Endothelial cell of umbilical vein (primary cell): ENCODE data around the gene CPA4. TPM values are rescaled to one million over a fixed set of nuclear protein-coding genes. Genes with fewer than 3 reads are reported as not detected.
A peak's percentile ranks its signal among the peaks of the same experiment; 100 is the strongest.

ENCODE experiments used
- BruUV-seq: library from RNA; stranded (reverse); fragments of 400-500 nt; replicated peaks from 2 replicates; lab custom pipeline; 2021; lab: Mats Ljungman, UMichigan
- CTCF ChIA-PET: fragments of 300-600, 350-600 bp; sonication (Branson Sonifier 250); formaldehyde crosslinking; loops from one replicate; lab custom pipeline; 2021; ENCODE audit warnings: antibody characterized with exemption, inconsistent platforms; lab: Charles Lee
- POLR2A ChIA-PET: fragments of 300-600, 350-600 bp; sonication (Branson Sonifier 250); formaldehyde crosslinking; loops from one replicate; lab custom pipeline; 2021; ENCODE audit warnings: antibody characterized with exemption, inconsistent platforms; lab: Charles Lee
- DNase-seq: peaks from one replicate; pipeline ENCODE4 v3.0.0-alpha.2; 2011; ENCODE audit warnings: low read depth, low spot score
- FAIRE-seq: peaks from 2 replicates; lab custom pipeline; 2011; peaks lifted over from hg19 to GRCh38; lab: Jason Lieb, UNC
- H2AFZ ChIP-seq: 2 replicates; pipeline ENCODE4 v1.6.0; 2012; ENCODE audit warnings: low read depth, low read length, control low read depth, inconsistent platforms
- H3K27ac ChIP-seq: 2 replicates; pipeline ENCODE4 v1.5.1; 2011; ENCODE audit warnings: low read depth, mild to moderate bottlenecking, control low read depth, low read length, moderate library complexity; ENCODE audit not compliant: insufficient read depth
- H3K27me3 ChIP-seq, 2 experiments: 2 replicates each; pipeline versions ENCODE4 v1.6.0 to v1.6.1; 2011; ENCODE audit warnings: low read length in 2 of 2, mixed read lengths in 1 of 2; ENCODE audit not compliant: control insufficient read depth in 2 of 2, insufficient read depth in 2 of 2
- H3K36me3 ChIP-seq, 2 experiments: 2 replicates in 1 of 2; 3 replicates in 1 of 2; pipeline ENCODE4 v1.5.1; 2011; ENCODE audit warnings: low read length in 2 of 2, mild to moderate bottlenecking in 1 of 2, moderate library complexity in 1 of 2; ENCODE audit not compliant: control insufficient read depth in 2 of 2, insufficient read depth in 2 of 2; ENCODE audit errors: extremely low read depth in 1 of 2
- H3K4me1 ChIP-seq: 3 replicates; pipeline ENCODE4 v1.5.1; 2011; ENCODE audit warnings: mild to moderate bottlenecking, low read length; ENCODE audit not compliant: control insufficient read depth, insufficient read depth; ENCODE audit errors: extremely low read depth
- H3K4me2 ChIP-seq: 2 replicates; pipeline ENCODE4 v1.6.1; 2011; ENCODE audit warnings: low read length, control low read depth, mixed read lengths; ENCODE audit not compliant: insufficient read depth
- H3K4me3 ChIP-seq, 3 experiments: fragments of 200-600 bp in 1 of 3; sonication (generic), shearing (Covaris generic) in 1 of 3; replicated peaks in 1 of 3; 2 replicates each; pipeline ENCODE4 v1.5.1; 2011 to 2016; ENCODE audit warnings: control low read depth in 3 of 3, low read length in 3 of 3, mild to moderate bottlenecking in 2 of 3, inconsistent platforms in 1 of 3, low read depth in 1 of 3, moderate library complexity in 1 of 3; ENCODE audit not compliant: insufficient read depth in 1 of 3
- H3K79me2 ChIP-seq: 2 replicates; pipeline ENCODE4 v1.6.0; 2012; ENCODE audit warnings: low read length, inconsistent platforms; ENCODE audit not compliant: control insufficient read depth, insufficient read depth
- H3K9ac ChIP-seq: replicated peaks from 2 replicates; pipeline ENCODE3; 2011; ENCODE audit warnings: low read length, control low read depth; ENCODE audit not compliant: insufficient read depth; ENCODE audit errors: extremely low read depth
- H3K9me1 ChIP-seq: replicated peaks from 3 replicates; pipeline ENCODE4 v1.6.0; 2011; ENCODE audit warnings: mild to moderate bottlenecking, low read length; ENCODE audit not compliant: control insufficient read depth, insufficient read depth; ENCODE audit errors: extremely low read depth
- H3K9me3 ChIP-seq: replicated peaks from 2 replicates; pipeline ENCODE4 v1.5.1; 2012; ENCODE audit warnings: low read length, inconsistent platforms; ENCODE audit not compliant: control insufficient read depth, insufficient read depth
- H4K20me1 ChIP-seq: replicated peaks from 2 replicates; pipeline ENCODE3; 2011; ENCODE audit warnings: mild to moderate bottlenecking, low read length; ENCODE audit not compliant: control insufficient read depth, insufficient read depth; ENCODE audit errors: extremely low read depth
- CTCF ChIP-seq, 2 donors: IDR thresholded peaks; 1 replicate in 1 of 2; 2 replicates in 1 of 2; pipeline ENCODE4 v1.5.1; 2011; ENCODE audit warnings: low read length in 2 of 2, mild to moderate bottlenecking in 2 of 2, moderate library complexity in 2 of 2, control low read depth in 1 of 2, inconsistent platforms in 1 of 2, low read depth in 1 of 2; ENCODE audit not compliant: insufficient read depth in 1 of 2; ENCODE audit errors: extremely low read depth in 1 of 2
- EZH2 ChIP-seq: IDR thresholded peaks from 2 replicates; pipeline ENCODE4 v1.6.1; 2012; ENCODE audit warnings: borderline replicate concordance, low read depth, mild to moderate bottlenecking, moderate library complexity, low read length, inconsistent platforms; ENCODE audit not compliant: severe bottlenecking
- FOS ChIP-seq: IDR thresholded peaks from 2 replicates; pipeline ENCODE4 v1.6.1; 2011; ENCODE audit warnings: mild to moderate bottlenecking, low read length, moderate library complexity, borderline replicate concordance; ENCODE audit not compliant: insufficient read depth
- GATA2 ChIP-seq: IDR thresholded peaks from 2 replicates; pipeline ENCODE4 v1.7.0; 2011; ENCODE audit warnings: low read depth, mild to moderate bottlenecking, moderate library complexity, mixed read lengths, low read length; ENCODE audit not compliant: insufficient read length, insufficient read depth
- JUN ChIP-seq: IDR thresholded peaks from 2 replicates; pipeline ENCODE4 v1.6.1; 2011; ENCODE audit warnings: borderline replicate concordance, low read depth; ENCODE audit not compliant: insufficient read length, insufficient read depth
- MAX ChIP-seq: IDR thresholded peaks from 2 replicates; pipeline ENCODE4 v1.6.1; 2011; ENCODE audit not compliant: insufficient read depth, insufficient read length
- MYC ChIP-seq: IDR thresholded peaks from one replicate; pipeline ENCODE4 v1.6.1; 2011; ENCODE audit warnings: mild to moderate bottlenecking, low read depth, low read length
- POLR2A ChIP-seq: IDR thresholded peaks from 2 replicates; pipeline ENCODE4 v1.6.1; 2012; ENCODE audit warnings: low read depth, mild to moderate bottlenecking, control low read depth, low read length
- POLR2AphosphoS5 ChIP-seq: IDR thresholded peaks from 2 replicates; pipeline ENCODE4 v1.6.1; 2012; ENCODE audit warnings: low read depth, mild to moderate bottlenecking, control low read depth, low read length, moderate library complexity; ENCODE audit not compliant: insufficient read depth
- dilution Hi-C: fragments of 300-500 bp; cut with MboI; formaldehyde crosslinking; loops from one replicate; pipeline ENCODE4 v1.15.0; 2019; ENCODE audit warnings: low sequenced_read_pairs; ENCODE audit not compliant: extremely low pct_ligation_motif_present
- intact Hi-C: fragments of 100-400 bp; cut with micrococcal nuclease; formaldehyde crosslinking; loops from one replicate; pipeline ENCODE4 v1.10.0; 2022
- polyA plus RNA-seq, 4 experiments: library from polyadenylated mRNA; depleted of rRNA in 3 of 4; stranded (reverse) in 3 of 4; unstranded in 1 of 4; fragments of >200 nt; gene quantifications; 2 replicates each; pipeline versions ENCODE4 v1.2.1 to v1.2.3, GENCODE V29; 2011 to 2012; ENCODE audit warnings: missing spikeins in 1 of 4
- total RNA-seq: library from RNA; stranded (reverse); gene quantifications from 2 replicates; pipeline ENCODE4 v1.2.3, GENCODE V29; 2021

The CPA4 gene
- total and polyA plus RNA-seq, 2 donors (not counting 3 experiments of a cell fraction or from before 2014, with no cell fraction given): 0.36 TPM; not detected in 1

GRCh38 chr7:130272381-130273080, 20.4 kb upstream of the CPA4 start:
- Histone ChIP-seq H3K9me1 (no peaks in the 10 kb centered on the region), H3K4me1 (peaks cover 2% of the 10 kb centered on the region), H3K4me3 (no peak overlapping the region), H2AFZ (peak overlapping the region; percentile 61), H3K9me3 (no peaks in the 10 kb centered on the region), H3K4me2 (peak overlapping the region; percentile 22), H3K79me2 (no peaks in the 10 kb centered on the region), H4K20me1 (no peaks in the 10 kb centered on the region), H3K9ac (no peak overlapping the region), H3K36me3 (no peaks in the 10 kb centered on the region), H3K27ac (no peak overlapping the region), H3K27me3 (peaks cover 5 to 30% of the 10 kb centered on the region in 2 experiments)
- intact Hi-C loops: no loop called here
- CTCF ChIA-PET: interaction anchor here (0.6 to 1.2 kb wide), 2 partner anchors 8 to 16 kb away, joined by 3 to 4 read pairs; no protein-coding TSS in a partner anchor
- DNase-seq: no peak
- dilution Hi-C loops: no loop called here
- no peak for FAIRE-seq
- TF ChIP-seq POLR2A (no peak), FOS (no peak), JUN (no peak), MYC (no peak), MAX (no peak), CTCF (IDR thresholded peaks at IDR 0.05; ENCODE audit: extremely low read depth in 1 of 2, insufficient read depth in 1 of 2, low read depth in 1 of 2, low read length in 2 of 2) (no peak), POLR2AphosphoS5 (no peak), EZH2 (no peak), GATA2 (no peak)
- no TSS peak for BruUV-seq
- POLR2A ChIA-PET: interaction anchor here (0.7 kb wide), 1 partner anchor 83 kb away, joined by 4 read pairs; no protein-coding TSS in a partner anchor
